Retinal pigment epithelial cell (primary cell): ENCODE measurements around the gene RASSF6.
A peak's percentile ranks its signal among the peaks of the same experiment; 100 is the strongest.
"Not testable (repeated sequence)": the region's sequence is repeated elsewhere in the genome, so short reads cannot be mapped to it uniquely, and the experiment has no call there.

Experiments used
- DNase-seq: peaks from one replicate; pipeline ENCODE4 v3.0.0-alpha.2; 2010; ENCODE audit warnings: low read depth
- H3K4me3 ChIP-seq: 2 replicates; pipeline ENCODE4 v1.5.1; 2011; ENCODE audit warnings: mild to moderate bottlenecking, low read length, control low read depth, moderate library complexity
- TF ChIP-seq, protein P1 (sequence below): conservative IDR thresholded peaks from 2 replicates; pipeline ENCODE4 v1.5.1; 2011; ENCODE audit warnings: low read depth, low read length, control low read depth, inconsistent platforms

Gene RASSF6

DNA sequence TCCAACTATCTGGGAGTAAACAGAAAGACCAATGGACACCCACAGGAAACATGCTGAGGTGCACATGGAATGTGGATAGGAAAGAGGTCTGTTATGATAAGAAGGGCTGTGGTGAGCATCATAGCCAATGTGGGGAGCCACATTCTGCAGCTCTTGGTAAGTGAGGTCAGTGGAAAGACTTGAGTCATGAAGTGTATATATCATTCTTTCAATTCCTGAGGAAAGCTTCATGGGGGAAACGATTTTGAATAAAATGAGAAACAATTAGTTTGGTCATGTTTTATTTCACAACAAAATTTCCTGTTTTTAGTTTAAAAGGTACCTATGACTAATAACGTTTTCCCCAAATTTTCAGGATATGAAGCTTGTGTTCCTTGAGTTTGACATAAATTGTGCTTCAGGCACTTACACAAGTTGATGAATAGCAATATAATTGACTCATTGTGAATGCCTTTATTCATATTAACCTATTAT lies 41.4 kb upstream of the RASSF6 start:
- DNase-seq = no peak
- TF ChIP-seq, protein P1, sequence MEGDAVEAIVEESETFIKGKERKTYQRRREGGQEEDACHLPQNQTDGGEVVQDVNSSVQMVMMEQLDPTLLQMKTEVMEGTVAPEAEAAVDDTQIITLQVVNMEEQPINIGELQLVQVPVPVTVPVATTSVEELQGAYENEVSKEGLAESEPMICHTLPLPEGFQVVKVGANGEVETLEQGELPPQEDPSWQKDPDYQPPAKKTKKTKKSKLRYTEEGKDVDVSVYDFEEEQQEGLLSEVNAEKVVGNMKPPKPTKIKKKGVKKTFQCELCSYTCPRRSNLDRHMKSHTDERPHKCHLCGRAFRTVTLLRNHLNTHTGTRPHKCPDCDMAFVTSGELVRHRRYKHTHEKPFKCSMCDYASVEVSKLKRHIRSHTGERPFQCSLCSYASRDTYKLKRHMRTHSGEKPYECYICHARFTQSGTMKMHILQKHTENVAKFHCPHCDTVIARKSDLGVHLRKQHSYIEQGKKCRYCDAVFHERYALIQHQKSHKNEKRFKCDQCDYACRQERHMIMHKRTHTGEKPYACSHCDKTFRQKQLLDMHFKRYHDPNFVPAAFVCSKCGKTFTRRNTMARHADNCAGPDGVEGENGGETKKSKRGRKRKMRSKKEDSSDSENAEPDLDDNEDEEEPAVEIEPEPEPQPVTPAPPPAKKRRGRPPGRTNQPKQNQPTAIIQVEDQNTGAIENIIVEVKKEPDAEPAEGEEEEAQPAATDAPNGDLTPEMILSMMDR = no peak
- H3K4me3 ChIP-seq = no peak overlapping the region

DNA sequence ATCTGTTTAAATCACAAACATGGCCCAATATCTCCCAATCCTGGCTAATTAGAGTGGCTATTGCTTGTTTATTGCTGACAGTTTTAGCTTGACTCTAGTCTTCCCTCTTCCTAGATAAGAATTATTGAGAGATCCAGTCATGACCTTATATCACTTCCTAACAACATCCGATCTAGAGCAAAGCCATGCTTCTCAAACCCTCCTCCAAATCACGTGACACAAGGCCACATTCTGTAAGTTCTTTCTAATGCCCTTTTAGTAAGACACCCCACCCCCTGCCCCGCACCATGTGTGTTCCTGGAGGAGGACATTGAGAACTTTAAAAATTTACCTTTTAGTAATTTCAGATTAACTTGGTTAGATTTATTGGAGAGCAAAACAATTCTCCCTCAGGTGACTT lies 40.6 kb upstream of the RASSF6 start:
- no peak for DNase-seq
- H3K4me3 ChIP-seq = no peak overlapping the region
- TF ChIP-seq, protein P1 = no peak

DNA sequence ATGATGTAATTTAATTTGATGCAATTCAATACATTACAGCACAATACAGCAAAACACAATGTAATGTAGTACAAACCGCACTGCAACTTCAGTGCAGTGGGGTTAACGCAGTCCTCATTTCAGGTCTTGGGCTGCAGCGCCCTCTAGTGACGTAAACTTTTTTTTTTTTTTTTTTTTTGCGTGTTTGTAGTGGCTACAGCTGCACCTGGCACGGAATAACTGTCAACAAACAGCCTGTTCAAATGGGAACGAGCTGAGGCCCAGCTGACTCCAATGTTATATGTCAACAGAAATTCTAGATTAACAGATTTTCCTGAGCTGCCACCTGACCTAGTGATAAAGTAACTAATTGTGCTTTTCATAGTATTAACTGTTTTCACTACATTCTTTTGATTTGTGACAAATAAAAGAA lies 33.5 kb upstream of the RASSF6 start:
- DNase-seq = no peak
- H3K4me3 ChIP-seq = no peak overlapping the region
- TF ChIP-seq, protein P1 = peak; percentile 40

DNA sequence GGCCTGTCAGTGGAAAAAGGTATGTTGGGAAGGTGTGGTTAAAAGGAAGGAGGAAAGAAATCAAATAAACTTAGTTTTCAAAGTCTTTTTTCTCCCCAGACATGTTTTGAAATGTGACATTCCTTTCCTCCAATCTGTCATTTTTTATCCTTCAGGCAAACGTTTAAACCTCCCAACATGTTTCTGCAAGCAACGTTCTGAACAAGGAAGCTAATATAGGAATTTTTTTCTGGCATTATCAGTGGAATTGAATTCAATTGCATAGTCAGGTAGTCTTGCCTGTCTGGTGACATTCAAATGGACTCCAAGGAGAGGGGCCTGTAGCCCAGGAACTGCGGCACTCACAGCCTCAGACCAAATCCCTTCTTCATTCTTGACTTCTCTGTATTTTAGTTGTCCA lies 30.0 kb upstream of the RASSF6 start:
- no peak for DNase-seq
- TF ChIP-seq, protein P1 = no peak
- H3K4me3 ChIP-seq = no peak overlapping the region

DNA sequence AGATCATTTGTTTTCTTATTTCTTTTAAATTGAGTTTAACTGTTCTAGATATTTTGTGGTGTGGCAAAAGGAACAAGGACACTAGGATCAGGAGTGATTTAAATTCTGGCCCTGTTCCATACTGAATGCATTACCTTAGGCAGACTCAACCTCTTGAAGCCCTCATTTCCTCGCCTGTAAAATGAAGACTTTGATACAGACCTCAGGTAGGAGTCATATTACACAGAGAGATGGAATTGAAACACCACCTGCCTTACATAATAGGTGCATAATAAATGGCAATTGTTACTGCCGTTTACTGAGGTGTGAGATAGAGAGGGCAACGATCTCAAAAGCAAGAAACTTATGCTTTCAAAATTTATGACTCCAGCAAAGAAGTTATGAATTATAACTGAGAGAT lies 28.2 kb upstream of the RASSF6 start:
- no peak for DNase-seq
- TF ChIP-seq, protein P1 = no peak
- no peak overlapping the region for H3K4me3 ChIP-seq

DNA sequence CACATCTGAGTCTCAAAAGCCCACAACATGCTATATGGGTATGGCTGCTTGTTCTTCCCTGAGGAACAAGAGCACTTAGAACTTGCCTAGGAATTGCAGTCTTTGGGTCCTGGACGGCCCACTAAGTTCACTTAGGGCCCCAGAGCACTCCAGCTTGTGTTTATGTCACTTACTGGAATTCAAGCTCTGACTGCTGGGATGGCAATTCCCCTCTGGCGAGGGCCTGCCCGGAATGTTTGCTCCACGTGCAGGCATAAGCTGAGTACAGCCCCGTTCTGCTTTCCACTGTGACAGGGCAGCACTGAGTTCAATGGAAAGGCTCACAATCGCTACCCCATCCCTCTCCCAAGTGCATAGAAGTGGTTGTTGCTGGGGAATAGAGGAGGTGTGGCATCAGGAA lies 25.9 kb upstream of the RASSF6 start:
- H3K4me3 ChIP-seq = no peak overlapping the region
- TF ChIP-seq, protein P1 = no peak
- DNase-seq = no peak

DNA sequence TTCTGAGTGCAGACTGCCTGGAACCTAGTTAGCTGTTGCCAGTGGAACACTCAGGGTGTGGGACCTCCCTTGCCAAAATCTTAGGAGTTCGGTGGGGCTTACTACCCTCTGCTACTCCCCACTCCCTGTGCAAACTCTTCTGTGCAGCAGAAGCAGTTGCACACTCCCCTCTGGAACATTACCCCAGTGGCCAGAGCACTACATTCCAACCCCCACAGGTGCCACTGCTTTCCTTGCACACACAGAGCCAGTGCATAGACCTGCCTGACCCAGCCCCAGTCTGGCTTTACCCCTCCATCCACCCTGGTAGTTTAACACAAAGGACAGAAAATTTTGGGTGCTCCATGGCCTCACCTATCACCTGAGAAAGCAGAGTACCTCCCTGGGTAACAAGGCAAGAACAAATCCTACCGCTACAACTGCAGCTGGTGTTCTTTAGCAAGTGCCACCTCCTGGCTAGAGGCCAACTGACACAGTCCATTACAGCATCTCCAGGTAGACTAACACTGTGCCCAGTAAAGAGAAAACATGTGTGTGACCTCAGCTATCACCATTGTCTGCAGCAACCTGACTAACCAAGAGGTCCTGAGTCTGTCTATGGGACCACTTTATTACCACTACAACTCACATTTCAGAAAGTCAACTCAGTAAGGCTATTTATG lies 11.5 kb upstream of the RASSF6 start:
- no peak overlapping the region for H3K4me3 ChIP-seq
- DNase-seq = no peak
- TF ChIP-seq, protein P1 = no peak

DNA sequence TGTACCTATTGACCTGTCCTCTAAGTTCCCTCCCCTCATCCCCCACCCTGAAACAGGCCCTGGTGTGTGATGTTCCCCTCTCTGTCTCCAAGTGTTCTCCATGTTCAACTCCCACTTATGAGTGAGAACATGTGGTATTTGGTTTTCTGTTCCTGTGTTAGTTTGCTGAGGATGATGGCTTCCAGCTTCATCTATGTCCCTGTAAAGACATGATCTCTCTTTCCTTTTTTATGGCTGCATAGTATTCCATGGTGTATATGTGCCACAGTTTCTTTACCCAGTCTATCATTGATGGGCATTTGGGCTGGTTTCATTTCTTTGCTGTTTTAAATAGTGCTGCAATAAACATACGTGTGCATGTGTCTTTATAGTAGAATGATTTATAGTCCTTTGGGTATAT lies 8.6 kb upstream of the RASSF6 start:
- DNase-seq = not testable (repeated sequence)

More for the DNA sequence above, 8.6 kb upstream of the RASSF6 start:
- not testable (repeated sequence) for H3K4me3 ChIP-seq
